K562 (cell line): ENCODE measurements around the gene LPCAT3. TPM values are rescaled to one million over a fixed set of nuclear protein-coding genes. Genes with fewer than 3 reads are reported as not detected.
A peak's percentile ranks its signal among the peaks of the same experiment; 100 is the strongest.

ENCODE experiments used
- ARID4B ChIP-seq: sonication (generic); formaldehyde crosslinking; IDR thresholded peaks from 2 replicates; pipeline ENCODE4 v1.8.0; 2022; ENCODE audit warnings: mild to moderate bottlenecking, missing genetic modification reagents
- ATF7 ChIP-seq: fragments of 450-650 bp; IDR thresholded peaks from 2 replicates; pipeline ENCODE4 v1.7.1; 2014; ENCODE audit warnings: mild to moderate bottlenecking, moderate library complexity
- CEBPB ChIP-seq: fragments of 450-650 bp; IDR thresholded peaks from 2 replicates; pipeline ENCODE4 v1.6.1; 2016; ENCODE audit warnings: missing genetic modification characterization, missing compliant biosample characterization
- EP300 ChIP-seq: IDR thresholded peaks from 2 replicates; pipeline ENCODE4 v1.6.1; 2012; ENCODE audit warnings: low read length, improper control_type of control experiment
- IFI16 ChIP-seq: fragments of 250-450 bp; sonication (Bioruptor Pico); IDR thresholded peaks from 2 replicates; pipeline ENCODE4 v2.1.2; 2022; ENCODE audit warnings: mild to moderate bottlenecking, inconsistent platforms
- KAT8 ChIP-seq: fragments of 450-650 bp; IDR thresholded peaks from 2 replicates; pipeline ENCODE4 v1.6.1; 2016; ENCODE audit warnings: low read depth, mild to moderate bottlenecking
- MAZ ChIP-seq, 2 experiments: fragments of 450-650 bp in 1 of 2; sonication (generic) in 1 of 2; formaldehyde crosslinking; IDR thresholded peaks in 1 of 2; conservative IDR thresholded peaks in 1 of 2; 2 replicates each; pipeline versions ENCODE4 v1.4.0 to v1.5.0; 2020; ENCODE audit warnings: mild to moderate bottlenecking in 1 of 2, missing genetic modification reagents in 1 of 2
- PHF8 ChIP-seq: fragments of 200-600 bp; sonication (generic); IDR thresholded peaks from 2 replicates; pipeline ENCODE4 v1.6.1; 2012; ENCODE audit warnings: mixed run types, mild to moderate bottlenecking, inconsistent platforms, low read length, moderate library complexity, borderline replicate concordance
- PRPF4 ChIP-seq: fragments of 200-400 bp; formaldehyde crosslinking; IDR thresholded peaks from one replicate; pipeline ENCODE4 v1.6.1; 2017; ENCODE audit warnings: low read length, low read depth, mild to moderate bottlenecking; ENCODE audit not compliant: insufficient read depth, poor library complexity, severe bottlenecking
- RBM17 ChIP-seq: fragments of 200-400 bp; formaldehyde crosslinking; IDR thresholded peaks from 2 replicates; pipeline ENCODE4 v1.6.1; 2017; ENCODE audit warnings: low read depth, mild to moderate bottlenecking, low read length, borderline replicate concordance
- U2AF2 ChIP-seq: fragments of 200-400 bp; formaldehyde crosslinking; optimal IDR thresholded peaks from 2 replicates; pipeline ENCODE3; 2017; ENCODE audit warnings: low read depth, mild to moderate bottlenecking, low read length
- ZBTB2 ChIP-seq: fragments of 450-650 bp; IDR thresholded peaks from 2 replicates; pipeline ENCODE4 v1.6.1; 2016; ENCODE audit warnings: antibody characterized with exemption
- ZNF431 ChIP-seq: sonication (generic); formaldehyde crosslinking; IDR thresholded peaks from 2 replicates; pipeline ENCODE4 v1.8.0; 2022; ENCODE audit warnings: mild to moderate bottlenecking, missing genetic modification reagents
- polyA plus RNA-seq, 8 experiments: library from polyadenylated mRNA; depleted of rRNA in 4 of 8; stranded (reverse) in 5 of 8; unstranded in 3 of 8; fragments of >200 nt; fragmentation: Nextera tagmentation in 2 of 8; fragmentation: Illumina TruSeq in 1 of 8; extraction: Ambion mirVana in 2 of 8; extraction: Trizol in 1 of 8; gene quantifications; 2 replicates each; pipeline versions ENCODE4 v1.2.1 to v1.2.3, GENCODE V29; 2011 to 2014; ENCODE audit warnings: inconsistent platforms in 1 of 8, missing spikeins in 1 of 8
- total RNA-seq, 7 experiments: library from RNA; depleted of rRNA in 6 of 7; stranded (reverse); fragments of >200 nt in 6 of 7; fragmentation: Illumina TruSeq in 2 of 7; extraction: Trizol in 2 of 7; gene quantifications; 2 replicates each; pipeline versions ENCODE4 v1.2.1 to v1.2.3, GENCODE V29; 2011 to 2021; ENCODE audit warnings: low replicate concordance in 1 of 7
- TF ChIP-seq, protein P1 (sequence below): fragments of 450-650 bp; IDR thresholded peaks from 2 replicates; pipeline ENCODE4 v1.7.1; 2018; ENCODE audit warnings: mild to moderate bottlenecking, low read depth; ENCODE audit not compliant: partially characterized antibody
- TF ChIP-seq, protein P2 (sequence below), 2 experiments: fragments of 450-650 bp; conservative IDR thresholded peaks; 2 replicates each; pipeline ENCODE4 v1.6.1; 2017; ENCODE audit warnings: mild to moderate bottlenecking in 2 of 2, moderate library complexity in 2 of 2
- TF ChIP-seq, protein P3 (sequence below): fragments of 450-650 bp; IDR thresholded peaks from 2 replicates; pipeline ENCODE4 v1.6.1; 2018; ENCODE audit warnings: mild to moderate bottlenecking, low read depth; ENCODE audit not compliant: partially characterized antibody

LPCAT3 gene
- total and polyA plus RNA-seq, 9 of the 15 experiments (the other 6 are each of a cell fraction or from before 2014, with no cell fraction given): 4.9 to 52.5 (median 25.3) TPM

- TF ChIP-seq IFI16 (CRISPR knock-in tag) (no peak), ARID4B (CRISPR knock-in tag) (no peak), ATF7 (no peak), RBM17 (no peak), EP300 (peak; percentile 49; the same call in 1 of the 2 replicates), PHF8 (no peak), PRPF4 (no peak), ZNF431 (no peak), CEBPB (tag) (no peak; the same call in 1 of the 2 replicates), U2AF2 (no peak), KAT8 (no peak), ZBTB2 (no peak), MAZ (CRISPR knock-in tag; conservative IDR thresholded peaks at IDR 0.05 in 1 of 2, IDR thresholded peaks at IDR 0.05 in 1 of 2) (no peak)
- TF ChIP-seq, protein P1, sequence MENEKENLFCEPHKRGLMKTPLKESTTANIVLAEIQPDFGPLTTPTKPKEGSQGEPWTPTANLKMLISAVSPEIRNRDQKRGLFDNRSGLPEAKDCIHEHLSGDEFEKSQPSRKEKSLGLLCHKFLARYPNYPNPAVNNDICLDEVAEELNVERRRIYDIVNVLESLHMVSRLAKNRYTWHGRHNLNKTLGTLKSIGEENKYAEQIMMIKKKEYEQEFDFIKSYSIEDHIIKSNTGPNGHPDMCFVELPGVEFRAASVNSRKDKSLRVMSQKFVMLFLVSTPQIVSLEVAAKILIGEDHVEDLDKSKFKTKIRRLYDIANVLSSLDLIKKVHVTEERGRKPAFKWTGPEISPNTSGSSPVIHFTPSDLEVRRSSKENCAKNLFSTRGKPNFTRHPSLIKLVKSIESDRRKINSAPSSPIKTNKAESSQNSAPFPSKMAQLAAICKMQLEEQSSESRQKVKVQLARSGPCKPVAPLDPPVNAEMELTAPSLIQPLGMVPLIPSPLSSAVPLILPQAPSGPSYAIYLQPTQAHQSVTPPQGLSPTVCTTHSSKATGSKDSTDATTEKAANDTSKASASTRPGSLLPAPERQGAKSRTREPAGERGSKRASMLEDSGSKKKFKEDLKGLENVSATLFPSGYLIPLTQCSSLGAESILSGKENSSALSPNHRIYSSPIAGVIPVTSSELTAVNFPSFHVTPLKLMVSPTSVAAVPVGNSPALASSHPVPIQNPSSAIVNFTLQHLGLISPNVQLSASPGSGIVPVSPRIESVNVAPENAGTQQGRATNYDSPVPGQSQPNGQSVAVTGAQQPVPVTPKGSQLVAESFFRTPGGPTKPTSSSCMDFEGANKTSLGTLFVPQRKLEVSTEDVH: no peak
- TF ChIP-seq, protein P2, sequence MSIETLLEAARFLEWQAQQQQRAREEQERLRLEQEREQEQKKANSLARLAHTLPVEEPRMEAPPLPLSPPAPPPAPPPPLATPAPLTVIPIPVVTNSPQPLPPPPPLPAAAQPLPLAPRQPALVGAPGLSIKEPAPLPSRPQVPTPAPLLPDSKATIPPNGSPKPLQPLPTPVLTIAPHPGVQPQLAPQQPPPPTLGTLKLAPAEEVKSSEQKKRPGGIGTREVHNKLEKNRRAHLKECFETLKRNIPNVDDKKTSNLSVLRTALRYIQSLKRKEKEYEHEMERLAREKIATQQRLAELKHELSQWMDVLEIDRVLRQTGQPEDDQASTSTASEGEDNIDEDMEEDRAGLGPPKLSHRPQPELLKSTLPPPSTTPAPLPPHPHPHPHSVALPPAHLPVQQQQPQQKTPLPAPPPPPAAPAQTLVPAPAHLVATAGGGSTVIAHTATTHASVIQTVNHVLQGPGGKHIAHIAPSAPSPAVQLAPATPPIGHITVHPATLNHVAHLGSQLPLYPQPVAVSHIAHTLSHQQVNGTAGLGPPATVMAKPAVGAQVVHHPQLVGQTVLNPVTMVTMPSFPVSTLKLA (conservative IDR thresholded peaks at IDR 0.05): no peak
- TF ChIP-seq, protein P3, sequence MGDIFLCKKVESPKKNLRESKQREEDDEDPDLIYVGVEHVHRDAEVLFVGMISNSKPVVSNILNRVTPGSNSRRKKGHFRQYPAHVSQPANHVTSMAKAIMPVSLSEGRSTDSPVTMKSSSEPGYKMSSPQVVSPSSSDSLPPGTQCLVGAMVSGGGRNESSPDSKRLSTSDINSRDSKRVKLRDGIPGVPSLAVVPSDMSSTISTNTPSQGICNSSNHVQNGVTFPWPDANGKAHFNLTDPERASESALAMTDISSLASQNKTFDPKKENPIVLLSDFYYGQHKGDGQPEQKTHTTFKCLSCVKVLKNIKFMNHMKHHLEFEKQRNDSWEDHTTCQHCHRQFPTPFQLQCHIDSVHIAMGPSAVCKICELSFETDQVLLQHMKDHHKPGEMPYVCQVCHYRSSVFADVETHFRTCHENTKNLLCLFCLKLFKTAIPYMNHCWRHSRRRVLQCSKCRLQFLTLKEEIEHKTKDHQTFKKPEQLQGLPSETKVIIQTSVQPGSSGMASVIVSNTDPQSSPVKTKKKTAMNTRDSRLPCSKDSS: no peak
Observed at GRCh38 chr12:7026854-7027253, 8.6 kb upstream of the LPCAT3 start (continued).
